OCI-LY1 (cell line): Measurements from ENCODE around the gene OLA1.

Source experiments
- H2AFZ ChIP-seq: fragments of 200-600 bp; sonication (generic), shearing (Covaris generic); 2 replicates; pipeline ENCODE4 v1.6.0; 2014; ENCODE audit warnings: antibody characterized with exemption, mild to moderate bottlenecking, low read length
- H3F3A ChIP-seq: fragments of 200-600 bp; sonication (generic), shearing (Covaris generic); 2 replicates; pipeline ENCODE4 v1.6.0; 2014; ENCODE audit warnings: mild to moderate bottlenecking, antibody characterized with exemption, low read length, moderate library complexity; ENCODE audit not compliant: insufficient read depth
- H3K27ac ChIP-seq: fragments of 200-600 bp; sonication (generic); 2 replicates; pipeline ENCODE4 v1.5.1; 2014; ENCODE audit warnings: low read length, mixed run types, mild to moderate bottlenecking, low read depth; ENCODE audit not compliant: poor library complexity, severe bottlenecking
- H3K27me3 ChIP-seq: fragments of 200-600 bp; sonication (generic); 2 replicates; pipeline ENCODE4 v1.6.0; 2014; ENCODE audit warnings: antibody characterized with exemption, mild to moderate bottlenecking, low read length, moderate library complexity; ENCODE audit not compliant: insufficient read depth
- H3K36me3 ChIP-seq: fragments of 200-600 bp; sonication (generic); 2 replicates; pipeline ENCODE4 v1.6.1; 2014; ENCODE audit warnings: mild to moderate bottlenecking, antibody characterized with exemption, low read length, moderate library complexity, mixed read lengths; ENCODE audit not compliant: insufficient read depth
- H3K4me1 ChIP-seq: fragments of 200-600 bp; sonication (generic); 2 replicates; pipeline ENCODE4 v1.5.1; 2014; ENCODE audit warnings: mild to moderate bottlenecking, low read length, moderate library complexity; ENCODE audit not compliant: insufficient read depth, severe bottlenecking
- H3K4me2 ChIP-seq: fragments of 200-600 bp; sonication (generic), shearing (Covaris generic); 2 replicates; pipeline ENCODE4 v1.6.1; 2014; ENCODE audit warnings: low read length
- H3K4me3 ChIP-seq: fragments of 200-600 bp; sonication (generic); 2 replicates; pipeline ENCODE4 v1.5.1; 2014; ENCODE audit warnings: low read length, low read depth, mild to moderate bottlenecking, mixed read lengths; ENCODE audit not compliant: poor library complexity, severe bottlenecking
- H3K79me2 ChIP-seq: fragments of 200-600 bp; shearing (Covaris generic); 2 replicates; pipeline ENCODE4 v1.6.1; 2016; ENCODE audit warnings: mixed run types, low read length, mixed read lengths; ENCODE audit not compliant: insufficient read depth
- H3K9ac ChIP-seq: fragments of 200-600 bp; sonication (generic), shearing (Covaris generic); 2 replicates; pipeline ENCODE4 v1.6.1; 2014; ENCODE audit warnings: mild to moderate bottlenecking, low read length, mixed read lengths
- H3K9me2 ChIP-seq: fragments of 200-600 bp; sonication (generic), shearing (Covaris generic); 2 replicates; pipeline ENCODE4 v1.6.1; 2014; ENCODE audit warnings: low read depth, mild to moderate bottlenecking, low read length, mixed read lengths
- H3K9me3 ChIP-seq: fragments of 200-600 bp; shearing (Covaris generic); 2 replicates; pipeline ENCODE4 v1.6.1; 2014; ENCODE audit warnings: low read length, mixed read lengths
- H4K20me1 ChIP-seq: fragments of 200-600 bp; sonication (generic), shearing (Covaris generic); 2 replicates; pipeline ENCODE4 v1.6.0; 2016; ENCODE audit warnings: mild to moderate bottlenecking, low read length; ENCODE audit not compliant: insufficient read depth
- EZH2 ChIP-seq: fragments of 200-600 bp; sonication (generic), shearing (Covaris generic); IDR thresholded peaks from 2 replicates; pipeline ENCODE4 v1.8.0; 2017; ENCODE audit warnings: borderline replicate concordance, mixed run types, mild to moderate bottlenecking, antibody characterized with exemption, low read length, moderate library complexity, mixed read lengths
- TF ChIP-seq, protein P1 (sequence below): fragments of 200-600 bp; sonication (generic), shearing (Covaris generic); IDR thresholded peaks from 2 replicates; pipeline ENCODE4 v1.5.1; 2017; ENCODE audit warnings: mild to moderate bottlenecking, antibody characterized with exemption, low read length, moderate library complexity, mixed read lengths

Gene OLA1

DNA sequence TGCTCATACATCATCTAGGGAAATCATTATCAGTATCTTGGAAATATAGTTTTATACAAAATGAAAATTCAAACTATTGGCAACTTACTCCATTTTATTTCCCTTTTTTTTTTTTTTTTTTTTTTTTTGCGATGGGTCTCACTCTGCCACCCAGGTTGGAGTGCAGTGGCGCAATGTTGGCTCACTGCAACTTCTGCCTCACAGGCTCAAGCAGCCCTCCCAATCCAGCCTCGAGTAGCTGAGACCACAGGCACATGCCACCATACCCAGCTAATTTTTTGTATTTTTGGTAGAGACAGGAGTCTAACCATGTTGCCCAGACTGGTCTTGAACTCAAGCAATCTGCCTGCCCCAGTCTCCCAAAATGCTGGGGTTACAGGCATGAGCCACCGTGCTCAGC, 29.0 kb downstream of the OLA1 start:
- Histone ChIP-seq H3K27me3 (no peaks in the 10 kb centered on the region), H3K9ac (no peak overlapping the region), H3K79me2 (peaks cover 3% of the 10 kb centered on the region; the same call in 1 of the 2 replicates), H3K9me2 (no peaks in the 10 kb centered on the region), H3K36me3 (peaks cover 43% of the 10 kb centered on the region; the same call in 1 of the 2 replicates), H4K20me1 (no peaks in the 10 kb centered on the region), H3K4me3 (no peak overlapping the region), H3K9me3 (no peaks in the 10 kb centered on the region), H2AFZ (no peak overlapping the region), H3F3A (no peaks in the 10 kb centered on the region), H3K4me2 (no peak overlapping the region), H3K4me1 (no peaks in the 10 kb centered on the region), H3K27ac (no peak overlapping the region)
- TF ChIP-seq EZH2, result no peak
- TF ChIP-seq, protein P1, sequence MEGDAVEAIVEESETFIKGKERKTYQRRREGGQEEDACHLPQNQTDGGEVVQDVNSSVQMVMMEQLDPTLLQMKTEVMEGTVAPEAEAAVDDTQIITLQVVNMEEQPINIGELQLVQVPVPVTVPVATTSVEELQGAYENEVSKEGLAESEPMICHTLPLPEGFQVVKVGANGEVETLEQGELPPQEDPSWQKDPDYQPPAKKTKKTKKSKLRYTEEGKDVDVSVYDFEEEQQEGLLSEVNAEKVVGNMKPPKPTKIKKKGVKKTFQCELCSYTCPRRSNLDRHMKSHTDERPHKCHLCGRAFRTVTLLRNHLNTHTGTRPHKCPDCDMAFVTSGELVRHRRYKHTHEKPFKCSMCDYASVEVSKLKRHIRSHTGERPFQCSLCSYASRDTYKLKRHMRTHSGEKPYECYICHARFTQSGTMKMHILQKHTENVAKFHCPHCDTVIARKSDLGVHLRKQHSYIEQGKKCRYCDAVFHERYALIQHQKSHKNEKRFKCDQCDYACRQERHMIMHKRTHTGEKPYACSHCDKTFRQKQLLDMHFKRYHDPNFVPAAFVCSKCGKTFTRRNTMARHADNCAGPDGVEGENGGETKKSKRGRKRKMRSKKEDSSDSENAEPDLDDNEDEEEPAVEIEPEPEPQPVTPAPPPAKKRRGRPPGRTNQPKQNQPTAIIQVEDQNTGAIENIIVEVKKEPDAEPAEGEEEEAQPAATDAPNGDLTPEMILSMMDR, result no peak

DNA sequence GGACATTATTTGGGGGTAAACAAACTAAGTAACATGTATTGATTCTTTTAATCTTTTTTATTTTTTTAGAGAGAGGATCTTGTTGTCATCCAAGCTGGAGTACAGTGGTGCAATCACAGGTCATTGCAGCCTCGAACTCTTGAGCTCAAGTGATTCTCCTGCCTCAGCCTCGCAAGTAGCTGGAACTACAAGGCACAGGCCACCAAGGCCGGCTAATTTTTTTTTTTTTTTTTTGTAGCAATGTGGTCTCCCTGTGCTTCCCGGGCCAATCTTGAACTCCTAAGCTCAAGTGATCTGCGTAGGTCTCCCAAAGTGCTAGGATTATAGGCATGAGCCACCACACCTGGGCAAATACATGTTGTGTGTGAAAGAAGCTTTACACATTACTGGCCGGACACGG, 29.6 kb downstream of the OLA1 start:
- Histone ChIP-seq H3F3A (no peaks in the 10 kb centered on the region), H3K79me2 (peaks cover 3% of the 10 kb centered on the region; the same call in 1 of the 2 replicates), H3K9me3 (no peaks in the 10 kb centered on the region), H3K4me2 (no peak overlapping the region), H4K20me1 (no peaks in the 10 kb centered on the region), H3K27ac (no peak overlapping the region), H2AFZ (no peak overlapping the region), H3K9me2 (no peaks in the 10 kb centered on the region), H3K4me1 (no peaks in the 10 kb centered on the region), H3K9ac (no peak overlapping the region), H3K27me3 (no peaks in the 10 kb centered on the region), H3K36me3 (peaks cover 39% of the 10 kb centered on the region; the same call in 1 of the 2 replicates), H3K4me3 (no peak overlapping the region)
- TF ChIP-seq EZH2, result no peak
- TF ChIP-seq, protein P1, result no peak

DNA sequence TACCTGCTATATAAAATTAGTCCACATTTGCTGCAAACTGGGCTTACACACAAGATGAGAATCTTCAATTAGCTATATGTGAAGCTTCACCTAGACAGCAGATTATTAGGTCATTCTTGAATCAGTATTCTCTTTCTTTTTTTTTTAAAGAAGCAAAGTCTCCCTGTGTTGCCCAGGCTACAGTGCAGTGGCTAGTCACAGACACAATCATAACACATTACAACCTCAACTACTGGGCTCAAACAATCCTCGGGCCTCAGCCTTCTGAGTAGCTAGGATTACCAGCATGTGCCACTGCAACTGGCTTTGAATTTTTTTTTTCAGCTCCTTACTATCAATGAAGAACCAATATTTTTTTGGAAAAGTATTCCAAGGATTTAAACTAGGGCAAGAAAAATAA, 30.5 kb downstream of the OLA1 start:
- TF ChIP-seq, protein P1, result no peak
- no peak for TF ChIP-seq EZH2
- H3K36me3 ChIP-seq, result peaks cover 30% of the 10 kb centered on the region; the same call in 1 of the 2 replicates
- no peaks in the 10 kb centered on the region for H3F3A ChIP-seq
- H3K9me3 ChIP-seq, result no peaks in the 10 kb centered on the region
- no peak overlapping the region for H2AFZ ChIP-seq
- no peaks in the 10 kb centered on the region for H3K27me3 ChIP-seq
- H4K20me1 ChIP-seq, result no peaks in the 10 kb centered on the region
- no peak overlapping the region for H3K9ac ChIP-seq
- H3K4me1 ChIP-seq, result no peaks in the 10 kb centered on the region
- no peak overlapping the region for H3K27ac ChIP-seq
- peaks cover 3% of the 10 kb centered on the region; the same call in 1 of the 2 replicates for H3K79me2 ChIP-seq
- H3K4me3 ChIP-seq, result no peak overlapping the region
- no peak overlapping the region for H3K4me2 ChIP-seq
- H3K9me2 ChIP-seq, result no peaks in the 10 kb centered on the region
